BE2C (cell line): ENCODE results near the gene ABCB8. TPM values are rescaled to one million over a fixed set of nuclear protein-coding genes. Genes with fewer than 3 reads are reported as not detected.

Source experiments
- DNase-seq: peaks from one replicate; pipeline ENCODE4 v3.0.0-alpha.2; 2020
- H3K27me3 ChIP-seq: fragments of 250-450 bp; sonication (Bioruptor Pico); 2 replicates; pipeline ENCODE4 v1.5.1; 2020; ENCODE audit warnings: mild to moderate bottlenecking
- H3K36me3 ChIP-seq: fragments of 250-450 bp; sonication (Bioruptor Pico); 2 replicates; pipeline ENCODE4 v1.5.1; 2020; ENCODE audit warnings: mild to moderate bottlenecking
- H3K4me1 ChIP-seq: fragments of 250-450 bp; sonication (Bioruptor Pico); 2 replicates; pipeline ENCODE4 v1.5.1; 2020
- H3K4me3 ChIP-seq: 2 replicates; pipeline ENCODE4 v1.5.1; 2011; ENCODE audit warnings: low read depth, low read length
- H3K9me3 ChIP-seq: fragments of 250-450 bp; sonication (Bioruptor Pico); 2 replicates; pipeline ENCODE4 v1.5.1; 2020
- polyA plus RNA-seq: library from polyadenylated mRNA; unstranded; fragments of >200 nt; gene quantifications from one replicate; pipeline ENCODE4 v1.2.1, GENCODE V29; 2012; ENCODE audit warnings: low read depth, missing spikeins; ENCODE audit not compliant: insufficient read length, insufficient read depth
- TF ChIP-seq, protein P1 (sequence below): IDR thresholded peaks from 2 replicates; pipeline ENCODE4 v1.5.1; 2012; ENCODE audit warnings: mild to moderate bottlenecking, low read depth, low read length

ABCB8 gene
- 56.9 TPM for polyA plus RNA-seq

DNA sequence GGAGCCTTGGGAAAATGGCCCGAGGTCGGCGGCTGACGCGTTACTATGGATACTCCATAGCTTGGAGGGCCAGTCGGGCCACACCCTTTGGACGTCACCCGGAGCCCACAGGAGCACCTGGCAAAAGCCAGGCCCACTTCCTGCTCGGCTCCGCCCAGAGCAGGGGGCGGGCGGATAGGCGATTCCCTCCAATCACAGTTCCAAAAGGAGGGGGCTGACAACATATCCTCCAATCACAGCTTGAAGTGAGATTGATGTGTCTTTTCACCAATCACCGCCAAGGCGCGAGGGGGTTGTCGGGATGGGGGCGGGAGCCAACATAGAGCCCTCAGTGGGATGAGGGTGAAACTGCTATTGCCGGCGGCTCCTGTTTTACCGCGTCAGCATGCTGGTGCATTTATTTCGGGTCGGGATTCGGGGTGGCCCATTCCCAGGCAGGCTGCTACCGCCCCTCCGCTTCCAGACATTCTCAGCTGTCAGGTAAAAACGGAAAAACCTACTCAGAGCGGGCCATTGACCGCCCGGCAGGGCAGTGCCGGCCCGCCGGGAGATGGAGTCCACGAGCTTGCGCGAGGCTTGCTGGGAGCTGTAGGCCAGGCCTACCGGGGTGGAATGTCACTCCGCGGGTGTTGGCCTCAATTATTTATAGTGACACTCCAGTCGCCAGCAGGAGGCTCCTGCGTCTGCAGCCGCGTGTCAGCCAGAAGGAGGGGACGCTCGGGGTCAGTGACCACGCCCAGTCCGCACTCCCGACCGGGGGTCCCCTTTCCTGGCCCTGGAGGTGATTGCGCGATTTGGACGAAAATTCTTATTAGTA lies at the start of gene ABCB8:
Gene ABCB8 (plus strand): TSS at position 320 of the 817 bp plus-strand sequence. CDS start 66 bp downstream, at position 386.
- Histone ChIP-seq H3K4me3 (peak within 1 kb of the TSS; percentile 91), H3K36me3 (no peaks in the 10 kb centered on the region), H3K9me3 (no peaks in the 10 kb centered on the region), H3K27me3 (no peaks in the 10 kb centered on the region), H3K4me1 (no peaks in the 10 kb centered on the region)
- DNase-seq: peak; percentile 98
- TF ChIP-seq, protein P1, sequence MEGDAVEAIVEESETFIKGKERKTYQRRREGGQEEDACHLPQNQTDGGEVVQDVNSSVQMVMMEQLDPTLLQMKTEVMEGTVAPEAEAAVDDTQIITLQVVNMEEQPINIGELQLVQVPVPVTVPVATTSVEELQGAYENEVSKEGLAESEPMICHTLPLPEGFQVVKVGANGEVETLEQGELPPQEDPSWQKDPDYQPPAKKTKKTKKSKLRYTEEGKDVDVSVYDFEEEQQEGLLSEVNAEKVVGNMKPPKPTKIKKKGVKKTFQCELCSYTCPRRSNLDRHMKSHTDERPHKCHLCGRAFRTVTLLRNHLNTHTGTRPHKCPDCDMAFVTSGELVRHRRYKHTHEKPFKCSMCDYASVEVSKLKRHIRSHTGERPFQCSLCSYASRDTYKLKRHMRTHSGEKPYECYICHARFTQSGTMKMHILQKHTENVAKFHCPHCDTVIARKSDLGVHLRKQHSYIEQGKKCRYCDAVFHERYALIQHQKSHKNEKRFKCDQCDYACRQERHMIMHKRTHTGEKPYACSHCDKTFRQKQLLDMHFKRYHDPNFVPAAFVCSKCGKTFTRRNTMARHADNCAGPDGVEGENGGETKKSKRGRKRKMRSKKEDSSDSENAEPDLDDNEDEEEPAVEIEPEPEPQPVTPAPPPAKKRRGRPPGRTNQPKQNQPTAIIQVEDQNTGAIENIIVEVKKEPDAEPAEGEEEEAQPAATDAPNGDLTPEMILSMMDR: peak; percentile 55

DNA sequence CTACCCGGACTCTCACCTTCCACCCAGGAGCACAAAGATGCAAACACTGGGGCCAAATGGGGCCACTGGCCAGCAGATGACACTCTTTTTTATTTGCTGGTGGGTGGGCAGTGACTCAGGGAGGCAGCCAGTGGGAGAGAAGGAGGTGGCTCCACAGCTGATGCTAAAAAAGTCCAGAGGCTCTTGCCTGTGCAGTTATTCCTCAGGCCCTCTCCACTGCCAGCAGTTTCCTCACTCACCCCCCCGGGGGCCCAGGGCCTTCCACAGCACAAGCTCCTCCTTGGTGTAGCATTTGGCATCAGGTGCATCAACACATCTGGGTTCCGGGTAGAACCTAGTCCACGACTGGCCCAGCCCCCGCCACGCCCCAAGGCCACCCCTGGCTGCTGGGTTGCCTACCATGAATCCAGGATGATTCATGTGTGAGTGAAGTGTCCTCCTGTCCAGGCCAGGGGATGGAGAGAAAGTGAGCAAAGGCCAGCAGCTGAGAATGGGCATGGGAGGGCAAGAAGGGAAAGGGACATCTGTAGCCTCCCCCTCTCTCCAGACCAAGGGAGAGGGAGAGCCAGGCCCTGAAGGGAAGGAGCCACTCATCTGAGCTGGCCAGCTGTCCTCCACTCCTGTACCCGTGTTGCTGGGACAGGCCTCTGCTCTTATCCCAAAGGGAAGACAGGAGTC lies 48.4 kb upstream of the ABCB8 start:
- TF ChIP-seq, protein P1: no peak
- Histone ChIP-seq H3K27me3 (no peaks in the 10 kb centered on the region), H3K4me3 (peak overlapping the region; percentile 68), H3K4me1 (peaks cover 34% of the 10 kb centered on the region), H3K9me3 (no peaks in the 10 kb centered on the region), H3K36me3 (no peaks in the 10 kb centered on the region)
- DNase-seq: peak; percentile 33

DNA sequence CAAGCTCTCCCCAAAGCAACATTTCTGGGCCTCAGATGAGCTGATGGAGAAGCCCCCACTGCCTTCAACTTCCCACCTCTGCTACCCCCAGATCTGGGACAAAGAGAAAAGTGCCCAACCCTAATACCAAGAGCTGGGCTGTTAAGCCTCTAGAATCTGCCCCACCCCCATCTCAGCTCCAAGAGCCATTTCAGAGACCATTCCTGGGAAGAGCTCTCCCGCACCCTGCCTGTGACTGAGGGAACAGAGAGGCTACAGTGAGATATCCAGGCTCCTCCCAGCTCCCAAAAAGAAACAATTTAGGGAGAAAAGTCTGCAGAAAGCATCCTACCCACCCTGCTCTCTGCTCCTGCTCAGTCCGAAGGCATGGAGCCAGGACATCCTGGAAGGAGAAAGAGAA lies 47.6 kb upstream of the ABCB8 start:
- DNase-seq: peak; percentile 36
- TF ChIP-seq, protein P1: peak; percentile 41
- Histone ChIP-seq H3K27me3 (no peaks in the 10 kb centered on the region), H3K4me3 (no peak overlapping the region), H3K36me3 (no peaks in the 10 kb centered on the region), H3K9me3 (no peaks in the 10 kb centered on the region), H3K4me1 (peaks cover 32% of the 10 kb centered on the region)

DNA sequence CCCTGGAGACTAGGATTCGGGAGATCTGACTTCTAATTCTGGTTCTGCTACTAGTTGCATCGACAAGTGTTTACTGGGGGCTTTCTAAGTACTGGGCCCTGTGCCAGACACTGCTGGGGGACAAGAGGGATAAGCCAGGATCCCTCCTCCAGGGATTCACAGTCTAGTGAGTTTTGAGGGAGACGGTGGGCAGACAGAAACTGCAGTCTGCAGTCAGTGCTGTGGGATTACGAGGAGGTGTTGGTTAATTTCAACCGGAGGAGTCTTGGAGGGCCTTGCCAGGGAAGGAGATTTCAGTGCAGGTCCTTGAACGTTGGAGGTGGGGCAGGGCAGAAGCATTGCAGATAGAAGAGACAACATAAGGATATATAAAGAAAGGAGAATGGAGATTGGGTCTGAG lies 46.6 kb upstream of the ABCB8 start:
- TF ChIP-seq, protein P1: no peak
- H3K4me3 ChIP-seq: no peak overlapping the region
- H3K36me3 ChIP-seq: no peaks in the 10 kb centered on the region
- DNase-seq: no peak
- no peaks in the 10 kb centered on the region for H3K9me3 ChIP-seq
- no peaks in the 10 kb centered on the region for H3K27me3 ChIP-seq
- peaks cover 32% of the 10 kb centered on the region for H3K4me1 ChIP-seq

DNA sequence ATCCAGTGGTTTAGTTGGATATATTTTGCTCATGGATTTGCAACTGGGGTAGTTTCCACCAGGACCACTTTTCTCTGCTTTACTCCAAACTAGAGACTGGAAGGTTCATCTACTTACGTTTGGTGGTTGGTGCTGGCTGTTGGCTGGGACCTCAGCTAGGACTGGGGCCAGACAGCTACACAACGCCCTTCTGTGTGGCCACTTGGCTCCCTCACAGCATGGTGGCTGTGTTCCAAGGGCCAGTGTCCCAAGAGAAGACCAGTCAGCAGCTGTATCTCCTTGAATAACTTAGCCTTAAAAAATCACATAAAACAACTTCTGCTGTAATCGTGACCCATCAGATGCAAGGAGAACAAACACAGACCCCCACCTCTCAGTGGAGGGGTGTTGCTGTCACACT lies 45.9 kb upstream of the ABCB8 start:
- no peak for DNase-seq
- Histone ChIP-seq H3K4me3 (no peak overlapping the region), H3K4me1 (peaks cover 32% of the 10 kb centered on the region), H3K27me3 (no peaks in the 10 kb centered on the region), H3K36me3 (no peaks in the 10 kb centered on the region), H3K9me3 (no peaks in the 10 kb centered on the region)
- TF ChIP-seq, protein P1: no peak
